Activated CD4-positive, CD25-positive, alpha-beta regulatory T cell (primary cell): ENCODE data around the gene METTL17.
"Not testable (repeated sequence)": the region's sequence is repeated elsewhere in the genome, so short reads cannot be mapped to it uniquely, and the experiment has no call there.

Experiments
- DNase-seq, 4 experiments: peaks; one replicate each; lab custom pipeline; 2025; lab: John Stamatoyannopoulos, UW

METTL17 gene, protein sequence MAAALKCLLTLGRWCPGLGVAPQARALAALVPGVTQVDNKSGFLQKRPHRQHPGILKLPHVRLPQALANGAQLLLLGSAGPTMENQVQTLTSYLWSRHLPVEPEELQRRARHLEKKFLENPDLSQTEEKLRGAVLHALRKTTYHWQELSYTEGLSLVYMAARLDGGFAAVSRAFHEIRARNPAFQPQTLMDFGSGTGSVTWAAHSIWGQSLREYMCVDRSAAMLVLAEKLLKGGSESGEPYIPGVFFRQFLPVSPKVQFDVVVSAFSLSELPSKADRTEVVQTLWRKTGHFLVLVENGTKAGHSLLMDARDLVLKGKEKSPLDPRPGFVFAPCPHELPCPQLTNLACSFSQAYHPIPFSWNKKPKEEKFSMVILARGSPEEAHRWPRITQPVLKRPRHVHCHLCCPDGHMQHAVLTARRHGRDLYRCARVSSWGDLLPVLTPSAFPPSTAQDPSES

DNA sequence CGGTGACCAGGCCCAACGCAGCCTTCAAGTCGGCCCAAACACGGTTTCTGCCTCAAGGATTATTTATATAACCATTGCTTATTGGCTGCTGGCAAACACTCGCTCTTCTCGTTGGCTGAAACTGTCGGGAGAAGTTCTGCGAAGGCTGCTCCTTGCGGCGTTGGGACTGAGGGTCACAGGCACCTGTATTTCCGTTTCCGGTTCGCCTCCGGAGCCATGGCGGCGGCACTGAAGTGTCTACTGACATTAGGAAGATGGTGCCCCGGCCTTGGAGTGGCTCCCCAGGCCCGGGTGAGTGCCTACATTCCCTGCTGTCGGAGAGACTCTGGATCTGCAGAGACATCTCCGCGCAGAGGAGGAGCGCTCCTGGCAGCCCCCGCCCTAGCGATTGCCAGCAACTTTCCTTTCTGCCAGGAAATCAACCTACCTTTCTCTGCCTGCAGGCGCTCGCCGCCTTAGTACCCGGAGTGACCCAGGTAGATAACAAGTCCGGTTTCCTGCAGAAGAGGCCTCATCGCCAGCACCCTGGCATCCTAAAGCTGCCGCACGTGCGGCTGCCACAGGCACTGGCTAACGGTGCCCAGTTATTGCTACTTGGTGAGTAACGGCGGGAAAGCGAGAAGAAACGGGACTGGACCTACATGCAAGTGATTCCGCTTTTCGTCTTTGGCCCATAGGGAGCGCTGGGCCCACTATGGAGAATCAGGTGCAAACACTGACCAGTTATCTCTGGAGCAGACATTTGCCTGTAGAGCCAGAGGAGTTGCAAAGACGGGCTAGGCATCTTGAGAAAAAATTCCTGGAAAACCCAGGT lies at the start of gene METTL17:
METTL17 (plus strand) TSS at position 194 of the 814 bp plus-strand sequence; CDS start at position 217, 23 bp downstream.
- DNase-seq: peak; percentile 60 to 70 (median 68)

DNA sequence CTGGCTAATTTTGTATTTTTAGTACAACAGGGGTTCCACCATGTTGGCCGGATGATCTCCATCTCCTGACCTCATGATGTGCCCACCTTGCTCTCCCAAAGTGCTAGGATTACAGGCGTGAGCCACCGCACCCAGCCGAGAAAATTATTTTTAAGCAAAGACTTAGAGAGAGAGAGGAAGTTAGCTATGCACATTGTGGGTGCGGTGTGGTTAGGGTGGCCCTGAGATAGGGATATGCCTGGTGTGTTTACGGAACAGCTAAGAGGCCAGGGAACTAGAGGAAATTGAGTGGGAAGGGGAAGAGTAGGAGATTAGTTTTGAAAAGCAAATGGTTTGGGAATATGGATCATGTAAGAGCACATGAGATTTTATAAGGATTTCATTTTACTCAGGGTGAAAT lies 44.6 kb upstream of the METTL17 start:
- DNase-seq: not testable (repeated sequence)

DNA sequence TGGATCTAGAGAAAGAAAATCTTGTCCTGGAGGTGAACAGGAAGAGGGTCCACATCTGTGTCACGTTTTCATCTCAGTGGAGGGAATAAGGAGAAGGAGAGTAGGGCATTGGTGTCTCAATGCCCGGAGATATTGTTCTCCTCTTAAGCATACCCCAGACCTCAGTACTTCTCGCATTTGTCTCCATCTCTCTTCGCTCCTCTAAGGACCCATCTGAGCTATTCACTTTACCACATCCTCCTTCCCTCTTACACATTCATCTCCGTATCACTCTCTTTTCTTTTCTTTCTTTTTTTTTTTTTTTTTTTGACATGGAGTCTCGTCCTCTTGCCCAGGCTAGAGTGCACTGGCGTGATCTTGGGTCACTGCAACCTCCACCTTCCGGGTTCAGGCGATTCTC lies 43.1 kb upstream of the METTL17 start:
- DNase-seq: not testable (repeated sequence)

DNA sequence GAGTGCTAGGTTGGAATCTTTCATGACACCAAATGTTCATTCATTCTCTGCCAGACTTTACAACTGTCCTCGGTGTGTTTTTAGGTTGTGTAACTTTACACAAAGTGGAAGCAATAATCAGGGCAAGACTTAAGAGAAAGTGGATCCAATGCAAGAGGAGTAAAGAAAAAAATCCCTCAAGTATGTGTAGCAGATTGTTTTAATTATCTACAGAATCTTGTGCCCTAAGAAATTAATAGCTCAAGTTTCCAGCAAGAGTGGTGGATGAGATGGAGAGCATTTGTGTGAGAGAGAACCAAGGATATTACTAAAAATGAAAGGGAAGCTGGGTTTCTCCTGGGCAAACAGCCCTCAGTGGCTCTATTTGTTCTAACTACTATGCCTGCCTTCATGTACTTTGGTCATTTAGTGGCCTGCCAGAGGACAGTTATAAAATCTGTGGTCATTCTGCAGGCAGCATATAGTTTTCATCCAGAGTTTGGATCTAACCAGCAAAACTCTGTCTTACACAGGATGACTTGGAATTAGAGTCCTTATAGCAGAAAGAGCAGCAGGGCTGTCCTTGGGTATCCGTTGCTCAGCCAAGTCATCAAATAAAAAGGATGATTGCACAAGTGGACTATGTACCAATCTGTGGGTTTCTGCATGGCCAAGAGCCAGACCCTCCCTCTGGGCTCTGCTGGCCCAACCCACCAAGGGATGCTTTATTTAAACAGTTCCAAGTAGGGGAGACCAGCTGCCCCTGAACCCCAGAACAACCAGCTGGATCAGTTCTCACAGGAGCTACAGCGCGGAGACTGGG lies 34.8 kb upstream of the METTL17 start, which contains the start of gene RNASE2:
RNASE2 (plus strand) TSS at position 752 of the 802 bp plus-strand sequence. CDS start 285 bp downstream, outside the sequence.
- DNase-seq: not testable (repeated sequence)

DNA sequence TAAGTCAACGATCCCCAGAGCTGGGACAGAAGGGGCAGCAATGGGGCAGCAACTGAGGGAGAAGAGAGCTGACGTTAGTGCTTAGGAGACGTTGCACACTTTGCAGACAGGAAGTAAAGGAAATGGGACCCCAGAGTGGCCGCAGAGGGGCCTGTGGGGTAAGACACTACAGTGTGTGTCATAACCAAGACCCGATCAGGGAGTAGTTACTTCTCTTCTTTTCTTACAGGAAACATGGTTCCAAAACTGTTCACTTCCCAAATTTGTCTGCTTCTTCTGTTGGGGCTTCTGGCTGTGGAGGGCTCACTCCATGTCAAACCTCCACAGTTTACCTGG lies 34.3 kb upstream of the METTL17 start:
- not testable (repeated sequence) for DNase-seq

DNA sequence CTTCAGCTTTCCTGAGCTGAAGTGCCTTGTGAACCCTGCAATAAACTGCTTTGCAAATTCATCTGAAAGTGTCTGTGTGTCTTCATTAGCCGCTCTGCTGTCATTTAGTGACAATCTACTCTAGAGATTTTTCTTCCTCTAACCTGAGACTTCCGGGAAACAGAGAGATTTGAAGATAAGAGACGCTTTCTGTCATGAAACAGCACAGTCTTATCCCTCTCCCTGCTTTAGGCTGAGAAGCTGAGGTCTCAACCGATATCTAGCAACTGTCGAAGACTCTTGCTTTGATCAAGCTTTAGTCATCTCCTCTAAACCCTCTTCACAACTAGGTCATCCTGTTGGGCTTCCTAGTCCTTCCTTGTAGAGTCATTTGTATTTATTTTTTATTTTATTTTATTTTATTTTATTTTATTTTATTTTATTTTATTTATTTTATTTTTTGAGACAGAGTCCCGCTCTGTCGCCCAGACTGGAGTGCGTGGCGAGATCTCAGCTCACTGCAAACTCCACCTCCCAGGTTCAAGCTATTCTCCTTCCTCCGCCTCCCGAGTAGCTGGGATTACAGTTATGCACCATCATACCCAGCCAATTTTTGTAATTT lies 33.3 kb upstream of the METTL17 start:
- DNase-seq: no peak

DNA sequence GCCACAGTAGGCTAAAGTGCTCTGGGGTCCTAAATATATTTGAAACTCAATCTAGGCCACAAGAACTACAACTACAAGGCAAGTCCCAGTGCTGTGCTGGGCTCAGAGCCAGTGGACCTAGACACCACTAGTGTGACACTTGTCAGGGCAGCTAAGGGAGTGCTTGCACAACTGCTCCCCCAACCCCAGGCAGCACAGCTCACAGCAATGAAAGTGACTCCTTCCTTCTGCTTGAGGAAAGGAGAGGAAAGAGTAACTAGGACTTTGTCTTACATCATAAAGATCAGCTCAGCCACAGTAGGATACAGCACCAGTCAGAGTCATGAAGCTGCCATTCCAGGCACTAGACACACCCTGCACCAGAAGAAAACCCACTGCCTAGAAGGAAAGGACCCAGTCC lies 30.8 kb upstream of the METTL17 start:
- not testable (repeated sequence) for DNase-seq

DNA sequence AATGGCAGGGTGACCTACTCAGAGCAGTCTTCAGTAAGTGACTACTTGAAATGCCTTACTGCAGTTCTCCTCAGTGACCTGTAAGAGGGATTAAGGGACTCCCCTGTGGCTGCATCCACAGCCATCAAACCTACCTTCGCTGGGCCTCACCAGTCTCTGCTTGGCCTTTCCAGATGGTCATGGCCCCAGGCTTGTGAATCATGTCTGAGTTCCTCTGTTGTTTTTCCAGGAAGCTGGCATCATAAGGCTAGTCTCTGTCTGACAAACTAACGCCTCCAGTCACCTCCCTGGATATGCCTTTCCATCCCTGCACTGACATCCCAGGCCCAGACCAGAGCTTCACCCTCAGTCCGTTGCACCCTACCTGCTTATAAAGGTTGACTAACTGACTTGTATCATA lies 20.4 kb upstream of the METTL17 start:
- DNase-seq: no peak

DNA sequence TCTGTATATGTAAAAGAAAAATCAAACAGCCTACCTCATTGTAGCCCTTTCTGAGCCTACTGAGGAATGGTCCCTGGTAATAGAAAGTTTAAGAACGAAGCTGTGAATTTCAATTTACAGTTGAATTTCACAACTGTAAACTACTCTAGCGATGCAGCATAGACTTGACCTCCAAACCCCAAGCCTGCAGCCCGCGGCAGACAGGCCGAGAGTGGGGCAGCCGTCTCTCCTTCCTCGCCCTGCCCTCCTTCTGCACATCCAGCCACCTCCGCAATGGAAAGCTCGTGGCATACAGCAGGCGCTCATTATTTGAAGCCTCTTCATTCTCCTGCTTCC lies 19.2 kb upstream of the METTL17 start:
- DNase-seq: no peak

DNA sequence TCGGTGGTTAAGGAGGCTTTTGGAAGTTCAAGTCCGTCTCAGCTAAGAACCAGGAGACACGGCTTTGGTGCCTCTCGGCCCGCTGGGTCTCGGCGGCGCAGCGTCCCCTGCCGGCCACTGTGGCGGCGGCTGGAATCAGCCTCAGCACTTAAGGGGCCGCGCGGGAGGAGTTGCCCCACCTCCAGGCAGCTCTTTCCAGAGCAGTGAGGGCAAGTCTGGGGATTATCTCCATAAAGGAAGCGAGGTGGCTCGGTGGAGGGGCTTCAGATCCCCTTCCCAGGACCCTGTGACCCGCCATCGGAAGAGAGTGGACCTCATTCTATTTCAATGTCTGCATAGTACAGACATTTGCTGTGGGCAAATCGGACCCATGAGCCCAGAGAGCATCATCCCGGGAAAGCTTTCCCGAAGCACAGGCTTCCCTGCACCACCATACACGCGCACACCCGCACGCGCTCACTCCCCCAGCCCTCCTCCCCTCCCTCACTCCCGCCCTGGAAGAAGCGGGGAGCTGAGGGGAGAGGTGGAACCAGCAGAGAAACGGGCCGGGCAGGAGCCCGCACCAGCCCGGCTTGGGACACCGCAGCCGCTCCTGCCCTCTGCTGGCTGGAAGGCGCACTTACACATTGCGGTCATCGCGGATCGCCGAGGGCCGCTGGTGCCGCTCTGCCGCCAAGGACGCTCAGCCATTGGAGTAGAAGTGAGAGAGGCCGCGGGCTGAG lies 18.6 kb upstream of the METTL17 start:
- DNase-seq: peak; percentile 54 to 60 (median 55)

DNA sequence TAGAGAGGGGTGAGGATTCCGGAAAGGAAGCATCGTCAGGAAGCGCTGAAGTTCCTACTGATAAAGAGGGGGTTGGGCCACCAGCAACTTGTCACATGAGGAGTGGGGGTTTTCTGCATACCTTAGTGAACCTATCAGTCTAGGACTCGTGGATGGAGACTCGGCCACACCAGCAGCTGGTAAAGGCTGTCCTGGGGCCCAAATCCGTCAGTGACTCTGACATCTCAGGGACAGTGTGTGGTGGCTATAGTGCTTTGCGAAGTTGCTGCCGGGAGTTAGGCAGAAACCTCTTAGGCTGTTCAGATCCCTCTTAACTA lies 18.1 kb upstream of the METTL17 start:
- no peak for DNase-seq

DNA sequence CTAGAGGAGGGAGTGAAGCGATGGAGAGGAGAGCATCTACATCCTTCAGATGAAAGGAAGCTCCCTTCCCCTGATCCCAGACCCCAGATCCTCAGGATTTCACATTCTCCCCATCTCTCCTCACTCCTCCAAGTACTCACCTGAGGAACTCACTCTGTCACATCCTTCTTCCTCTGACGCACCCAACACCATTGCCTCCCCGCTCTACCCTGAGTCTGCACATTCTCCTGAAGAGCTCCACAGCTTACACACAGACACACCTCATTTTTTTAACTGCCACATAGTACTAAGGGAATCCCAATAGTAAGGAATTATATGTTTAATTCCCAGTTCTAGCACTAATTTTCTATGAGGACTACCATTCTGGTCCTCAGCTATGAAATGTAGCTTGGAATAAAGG lies 16.3 kb upstream of the METTL17 start:
- no peak for DNase-seq

DNA sequence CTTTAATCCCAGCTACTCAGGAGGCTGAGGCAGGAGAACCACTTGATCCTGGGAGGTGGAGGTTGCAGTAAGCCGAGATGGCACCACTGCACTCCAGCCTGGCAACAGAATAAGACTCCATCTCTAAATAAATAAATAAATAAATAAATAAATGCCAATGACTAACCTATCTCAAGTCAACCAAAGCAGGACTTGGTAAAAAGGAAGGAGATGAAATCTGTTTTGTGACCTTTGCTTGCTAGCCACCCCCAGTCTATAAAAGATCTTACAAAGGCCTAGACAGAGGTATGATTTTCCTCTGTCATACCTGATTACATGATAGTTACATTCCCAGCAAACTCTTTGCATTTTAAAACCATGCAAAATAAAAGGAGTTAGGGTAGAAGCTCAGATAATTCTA lies 13.5 kb upstream of the METTL17 start:
- DNase-seq: no peak

DNA sequence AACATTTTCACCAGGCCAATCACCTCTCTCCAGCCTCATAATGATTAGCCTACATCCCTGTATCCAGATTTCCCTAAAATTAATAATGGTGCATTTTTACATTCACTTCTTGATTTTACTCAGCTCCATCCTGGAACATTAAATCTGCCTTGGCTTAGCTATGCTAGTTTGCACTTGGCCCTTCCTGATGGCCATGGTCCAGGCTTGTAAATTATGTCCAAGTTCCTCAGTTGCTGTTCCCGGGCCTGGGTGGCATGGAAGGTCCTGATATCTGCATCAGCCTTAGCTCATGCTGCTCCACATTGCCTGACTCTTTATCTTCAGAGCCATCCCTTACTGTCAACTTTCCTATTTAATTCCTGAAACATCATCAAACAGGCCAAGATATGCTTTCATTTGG lies 11.1 kb upstream of the METTL17 start:
- DNase-seq: no peak

DNA sequence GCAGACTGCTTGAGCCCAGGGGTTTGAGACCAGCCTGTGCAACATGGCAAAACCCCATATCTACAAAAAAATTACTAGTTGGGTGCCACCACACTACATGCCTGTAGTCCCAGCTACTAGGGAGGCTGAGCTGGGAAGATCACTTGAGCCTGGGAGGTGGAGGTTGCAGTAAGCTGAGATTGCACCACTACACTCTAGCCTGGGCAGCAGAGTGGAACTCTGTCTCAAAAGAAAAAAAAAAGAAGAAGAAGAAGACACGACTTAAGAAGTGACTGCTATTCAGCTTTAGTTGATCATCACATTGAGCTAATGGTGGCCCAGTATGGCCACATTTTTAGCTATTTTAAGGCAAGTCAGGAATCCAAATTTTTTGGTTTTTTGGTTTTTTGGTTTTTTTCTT lies 8.9 kb upstream of the METTL17 start:
- no peak for DNase-seq

DNA sequence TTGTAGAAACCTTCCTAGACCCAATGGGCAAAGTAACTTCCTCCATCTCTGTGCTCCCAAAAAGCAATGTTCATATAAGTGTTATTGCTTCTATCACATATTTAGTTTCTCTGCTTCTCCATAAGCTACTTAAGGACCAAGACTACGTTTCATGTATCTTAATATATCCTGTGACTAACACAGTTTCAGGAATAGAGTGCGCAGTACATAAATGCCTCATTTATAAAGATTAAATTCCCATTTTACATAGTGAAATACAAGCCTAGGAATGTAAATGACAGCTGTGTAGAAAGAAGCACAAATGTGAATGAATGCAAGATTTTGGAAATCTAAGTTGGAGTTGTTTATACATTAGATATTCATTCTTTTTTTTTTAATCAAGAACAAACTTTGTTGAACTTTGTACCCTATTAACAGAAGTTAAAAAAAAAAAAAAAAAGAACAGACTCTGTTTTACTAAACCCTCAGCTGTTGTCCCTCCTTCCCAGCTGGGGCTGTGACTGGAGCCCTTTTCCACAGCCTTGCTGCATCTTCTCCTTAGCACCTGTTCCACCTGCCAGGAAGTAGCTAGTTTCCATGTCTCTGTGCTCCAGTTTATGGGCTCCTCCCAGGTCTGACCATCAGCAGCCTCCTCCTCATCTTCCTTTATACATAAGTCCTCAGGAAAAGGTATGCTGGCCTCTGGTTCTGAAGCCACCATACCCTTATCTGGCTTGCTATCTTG lies 7.0 kb upstream of the METTL17 start:
- DNase-seq: no peak

DNA sequence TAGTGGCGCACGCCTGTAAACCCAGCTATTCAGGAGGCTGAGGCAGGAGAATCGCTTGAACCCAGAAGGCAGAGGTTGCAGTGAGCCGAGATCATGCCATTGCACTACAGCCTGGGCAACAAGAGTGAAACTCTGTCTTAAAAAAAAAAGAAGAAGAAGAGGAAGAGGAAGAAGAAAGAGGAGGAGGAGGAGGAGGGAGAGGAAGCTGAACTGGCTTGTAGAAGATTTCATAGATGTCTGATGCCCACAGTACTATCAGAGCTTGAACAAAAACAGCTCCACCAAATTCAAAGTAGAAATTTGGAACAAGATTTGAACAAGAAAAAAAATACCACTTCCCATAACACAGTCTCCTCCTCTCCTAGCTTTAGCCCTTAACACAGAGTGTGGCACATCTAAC lies 4.1 kb upstream of the METTL17 start:
- not testable (repeated sequence) for DNase-seq

DNA sequence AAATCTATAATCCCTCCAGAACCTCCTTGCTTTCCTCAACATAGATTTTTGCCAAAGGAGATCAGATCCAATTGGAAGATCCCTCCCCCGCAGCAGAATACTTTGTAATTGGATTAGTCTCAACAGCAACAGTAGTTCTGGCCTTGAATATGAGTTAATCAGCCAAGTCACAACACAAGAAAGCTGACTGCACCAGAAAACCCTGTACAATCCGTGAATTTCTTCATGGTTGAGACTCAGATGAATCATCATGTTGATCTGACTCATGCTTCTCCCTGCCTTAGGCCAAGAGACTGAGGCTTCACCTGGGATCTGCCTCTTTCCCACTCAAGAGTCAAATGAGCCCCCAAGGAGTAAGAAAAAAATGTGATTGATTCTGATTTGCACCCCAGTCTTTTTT lies 3.0 kb upstream of the METTL17 start:
- no peak for DNase-seq

DNA sequence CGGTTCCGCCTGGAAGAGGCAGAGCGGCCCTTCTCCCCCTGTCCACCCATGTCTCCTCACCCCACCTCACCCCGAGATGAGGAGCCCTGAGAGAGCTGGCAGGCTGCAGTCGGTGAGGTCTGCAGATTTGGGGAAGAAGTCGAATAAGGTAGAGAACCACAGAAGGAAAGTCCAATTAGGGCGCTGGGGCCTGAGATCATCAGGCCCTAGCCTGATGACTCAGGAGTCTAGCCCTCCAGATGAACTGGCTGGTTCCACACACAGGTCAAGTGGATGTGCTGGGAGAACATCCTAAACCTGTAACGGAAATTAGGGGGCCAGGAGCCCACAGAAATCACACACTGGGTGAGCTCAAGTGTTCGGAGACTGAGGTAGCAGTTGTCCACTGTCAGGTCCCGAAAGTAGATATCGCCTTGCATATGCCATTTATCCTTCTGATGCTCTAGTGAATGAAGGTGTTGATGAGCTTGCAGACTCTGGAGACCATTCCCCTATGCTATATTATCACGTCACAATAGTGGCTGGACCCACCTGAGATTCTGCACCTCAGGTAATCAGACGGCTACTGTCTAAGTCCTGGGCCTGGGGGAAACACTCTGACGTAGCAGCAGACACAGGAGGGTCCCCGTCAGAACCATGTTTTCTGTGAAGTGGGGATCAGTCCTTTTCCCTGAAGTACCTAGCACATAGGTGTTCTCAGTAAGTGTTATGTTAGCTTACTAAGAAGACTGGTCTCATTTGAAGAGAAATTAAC lies 886 bp upstream of the METTL17 start:
- DNase-seq: no peak

DNA sequence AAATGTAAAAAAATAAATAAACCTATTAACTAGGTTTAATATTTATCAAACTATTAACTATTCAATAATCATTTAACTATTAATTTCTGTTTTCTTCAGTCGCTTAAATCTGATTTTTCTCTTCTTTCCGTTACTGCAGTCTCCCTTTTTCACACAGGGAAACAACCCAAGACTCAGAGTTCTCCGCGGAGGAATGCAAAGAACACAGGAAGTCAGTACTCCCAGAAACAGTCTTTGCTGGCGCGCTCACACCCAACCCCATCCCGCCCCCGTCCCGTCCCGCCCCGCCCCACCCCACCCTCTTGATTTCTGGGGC lies 351 bp upstream of the METTL17 start:
- no peak for DNase-seq
